RWPE2 (cell line): ENCODE results near the gene SRXN1.
A peak's percentile ranks its signal among the peaks of the same experiment; 100 is the strongest.

ENCODE experiments used
- ATAC-seq: fragments of 200-7000 bp; cut with Tn5 transposase; 3 replicates; pipeline ENCODE4 v1.9.1; 2021; ENCODE audit warnings: low read depth
- DNase-seq: peaks from one replicate; pipeline ENCODE4 v3.0.0-alpha.2; 2020; ENCODE audit warnings: low spot score
- H3K27ac ChIP-seq: fragments of 450-650 bp; 2 replicates; pipeline ENCODE4 v1.5.1; 2017; ENCODE audit warnings: mild to moderate bottlenecking; ENCODE audit not compliant: poor library complexity, severe bottlenecking
- H3K27me3 ChIP-seq: fragments of 250-450 bp; sonication (Bioruptor Pico); 2 replicates; pipeline ENCODE4 v1.5.1; 2021; ENCODE audit warnings: mild to moderate bottlenecking, moderate library complexity; ENCODE audit not compliant: insufficient read depth, poor library complexity, severe bottlenecking
- H3K36me3 ChIP-seq: fragments of 250-450 bp; sonication (Bioruptor Pico); 2 replicates; pipeline ENCODE4 v1.5.1; 2020; ENCODE audit warnings: low read depth, mild to moderate bottlenecking, moderate library complexity
- H3K4me1 ChIP-seq: fragments of 250-450 bp; sonication (Bioruptor Pico); 2 replicates; pipeline ENCODE4 v1.5.1; 2021; ENCODE audit warnings: mild to moderate bottlenecking, moderate library complexity; ENCODE audit not compliant: insufficient read depth, poor library complexity, severe bottlenecking
- H3K4me3 ChIP-seq: fragments of 250-450 bp; sonication (Bioruptor Pico); 2 replicates; pipeline ENCODE4 v1.5.1; 2021; ENCODE audit warnings: mild to moderate bottlenecking, moderate library complexity; ENCODE audit not compliant: severe bottlenecking
- H3K9me3 ChIP-seq: fragments of 250-450 bp; sonication (Bioruptor Pico); 2 replicates; pipeline ENCODE4 v1.5.1; 2021; ENCODE audit warnings: mild to moderate bottlenecking, moderate library complexity; ENCODE audit not compliant: severe bottlenecking
- CTCF ChIP-seq: fragments of 450-650 bp; IDR thresholded peaks from one replicate; pipeline ENCODE4 v1.5.1; 2017; ENCODE audit warnings: mild to moderate bottlenecking, moderate library complexity; ENCODE audit not compliant: poor library complexity, severe bottlenecking

SRXN1 gene

GRCh38 chr20:655726-656624 lies 3.0 kb upstream of the SRXN1 start:
- Histone ChIP-seq H3K27ac (no peak overlapping the region), H3K4me3 (no peak overlapping the region), H3K36me3 (peaks cover under 1% of the 10 kb centered on the region), H3K4me1 (no peaks in the 10 kb centered on the region), H3K9me3 (no peaks in the 10 kb centered on the region), H3K27me3 (peaks cover 13% of the 10 kb centered on the region)
- no peak for ATAC-seq
- TF ChIP-seq CTCF = no peak
- no peak for DNase-seq

GRCh38 chr20:654417-654750 lies 1.4 kb upstream of the SRXN1 start:
- no peak overlapping the region for H3K4me3 ChIP-seq
- no peak for ATAC-seq
- no peaks in the 10 kb centered on the region for H3K4me1 ChIP-seq
- peaks cover 15% of the 10 kb centered on the region for H3K36me3 ChIP-seq
- no peaks in the 10 kb centered on the region for H3K9me3 ChIP-seq
- H3K27me3 ChIP-seq = peaks cover 13% of the 10 kb centered on the region
- no peak for TF ChIP-seq CTCF
- no peak overlapping the region for H3K27ac ChIP-seq
- DNase-seq = no peak

- Histone ChIP-seq H3K4me3 (peak overlapping the region; percentile 96), H3K27ac (no peak overlapping the region), H3K27me3 (peaks cover 8% of the 10 kb centered on the region), H3K36me3 (peaks cover 21% of the 10 kb centered on the region), H3K4me1 (no peaks in the 10 kb centered on the region), H3K9me3 (no peaks in the 10 kb centered on the region)
- no peak for TF ChIP-seq CTCF
- ATAC-seq = no peak
- DNase-seq = no peak
Measured at GRCh38 chr20:653590-654416, 803 bp upstream of the SRXN1 start.

- no peaks in the 10 kb centered on the region for H3K9me3 ChIP-seq
- ATAC-seq = peak; percentile 7; the same call in 2 of the 3 replicates
- DNase-seq = no peak
- peak overlapping the region; percentile 32 for H3K27ac ChIP-seq
- no peaks in the 10 kb centered on the region for H3K27me3 ChIP-seq
- TF ChIP-seq CTCF = no peak
- H3K36me3 ChIP-seq = peaks cover 32% of the 10 kb centered on the region
- H3K4me3 ChIP-seq = peak overlapping the region; percentile 96
- no peaks in the 10 kb centered on the region for H3K4me1 ChIP-seq
Measured at GRCh38 chr20:652615-653109, 338 bp downstream of the SRXN1 start.
